Right atrium auricular region (tissue), 2 donors: ENCODE measurements around the gene PRKCB. TPM values are rescaled to one million over a fixed set of nuclear protein-coding genes. Genes with fewer than 3 reads are reported as not detected.
"Not testable (repeated sequence)": the region's sequence is repeated elsewhere in the genome, so short reads cannot be mapped to it uniquely, and the experiment has no call there.

Experiments used
- DNase-seq: peaks from one replicate; pipeline ENCODE4 v3.0.0-alpha.2; 2019; ENCODE audit warnings: low spot score
- H3K27ac ChIP-seq, 2 donors: fragments of 200-600 bp; sonication (generic); 1 replicate in 1 of 2; 2 replicates in 1 of 2; pipeline ENCODE4 v1.5.1; 2016 to 2019
- H3K27me3 ChIP-seq, 2 donors: fragments of 200-600 bp; sonication (generic); one replicate each; pipeline versions ENCODE4 v1.5.1 to v1.6.0; 2017 to 2019
- H3K36me3 ChIP-seq: fragments of 200-600 bp; sonication (generic); one replicate; pipeline ENCODE4 v1.5.1; 2016
- H3K4me1 ChIP-seq, 2 donors: fragments of 200-600 bp; sonication (generic); one replicate each; pipeline versions ENCODE4 v1.5.1 to v1.6.0; 2017 to 2019
- H3K4me3 ChIP-seq, 2 donors: fragments of 200-600 bp; sonication (generic); 1 replicate in 1 of 2; 2 replicates in 1 of 2; pipeline ENCODE4 v1.5.1; 2017 to 2019; ENCODE audit warnings: mild to moderate bottlenecking in 1 of 2, moderate library complexity in 1 of 2
- H3K9me3 ChIP-seq, 2 donors: fragments of 200-600 bp; sonication (generic); one replicate each; pipeline ENCODE4 v1.5.1; 2019
- total RNA-seq, 2 donors: library from RNA; depleted of rRNA; stranded (reverse); fragments of >200 nt; gene quantifications; one replicate each; pipeline ENCODE4 v1.1.0, GENCODE V29; 2016
- TF ChIP-seq, protein P1 (sequence below), 2 donors: fragments of 200-600 bp; sonication (generic); IDR thresholded peaks; one replicate each; pipeline ENCODE4 v1.5.1; 2019; ENCODE audit warnings: antibody characterized with exemption in 2 of 2

PRKCB gene
- total RNA-seq, 2 donors from 2014 or later: 0.93 to 3.1 TPM

DNA sequence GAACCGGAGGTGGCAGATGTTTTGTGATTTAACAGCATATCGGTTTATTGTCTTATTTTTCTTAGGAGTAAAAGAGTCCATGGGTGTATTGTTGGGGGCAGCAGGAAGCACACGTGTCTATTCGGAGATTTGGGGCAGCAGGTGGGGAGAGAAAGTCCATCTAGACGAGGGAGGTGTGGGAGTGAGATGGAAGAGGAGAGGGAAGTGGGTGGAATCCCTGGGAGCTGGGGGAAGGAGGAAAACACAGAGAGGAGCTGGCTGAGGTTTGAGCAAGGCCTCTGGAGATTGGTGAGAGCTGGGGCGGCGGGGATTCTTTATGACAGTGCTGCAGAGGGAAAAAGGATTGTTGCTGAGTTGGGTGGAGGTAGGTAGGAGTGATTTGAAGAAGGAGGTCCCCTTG lies 72.1 kb downstream of the PRKCB start:
- no peak for DNase-seq
- TF ChIP-seq, protein P1, sequence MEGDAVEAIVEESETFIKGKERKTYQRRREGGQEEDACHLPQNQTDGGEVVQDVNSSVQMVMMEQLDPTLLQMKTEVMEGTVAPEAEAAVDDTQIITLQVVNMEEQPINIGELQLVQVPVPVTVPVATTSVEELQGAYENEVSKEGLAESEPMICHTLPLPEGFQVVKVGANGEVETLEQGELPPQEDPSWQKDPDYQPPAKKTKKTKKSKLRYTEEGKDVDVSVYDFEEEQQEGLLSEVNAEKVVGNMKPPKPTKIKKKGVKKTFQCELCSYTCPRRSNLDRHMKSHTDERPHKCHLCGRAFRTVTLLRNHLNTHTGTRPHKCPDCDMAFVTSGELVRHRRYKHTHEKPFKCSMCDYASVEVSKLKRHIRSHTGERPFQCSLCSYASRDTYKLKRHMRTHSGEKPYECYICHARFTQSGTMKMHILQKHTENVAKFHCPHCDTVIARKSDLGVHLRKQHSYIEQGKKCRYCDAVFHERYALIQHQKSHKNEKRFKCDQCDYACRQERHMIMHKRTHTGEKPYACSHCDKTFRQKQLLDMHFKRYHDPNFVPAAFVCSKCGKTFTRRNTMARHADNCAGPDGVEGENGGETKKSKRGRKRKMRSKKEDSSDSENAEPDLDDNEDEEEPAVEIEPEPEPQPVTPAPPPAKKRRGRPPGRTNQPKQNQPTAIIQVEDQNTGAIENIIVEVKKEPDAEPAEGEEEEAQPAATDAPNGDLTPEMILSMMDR (IDR thresholded peaks at IDR 0.05): no peak
- Histone ChIP-seq H3K9me3 (no peaks in the 10 kb centered on the region), H3K36me3 (no peaks in the 10 kb centered on the region), H3K27ac (no peak overlapping the region), H3K4me1 (no peaks in the 10 kb centered on the region), H3K4me3 (no peak overlapping the region), H3K27me3 (no peaks in the 10 kb centered on the region)

DNA sequence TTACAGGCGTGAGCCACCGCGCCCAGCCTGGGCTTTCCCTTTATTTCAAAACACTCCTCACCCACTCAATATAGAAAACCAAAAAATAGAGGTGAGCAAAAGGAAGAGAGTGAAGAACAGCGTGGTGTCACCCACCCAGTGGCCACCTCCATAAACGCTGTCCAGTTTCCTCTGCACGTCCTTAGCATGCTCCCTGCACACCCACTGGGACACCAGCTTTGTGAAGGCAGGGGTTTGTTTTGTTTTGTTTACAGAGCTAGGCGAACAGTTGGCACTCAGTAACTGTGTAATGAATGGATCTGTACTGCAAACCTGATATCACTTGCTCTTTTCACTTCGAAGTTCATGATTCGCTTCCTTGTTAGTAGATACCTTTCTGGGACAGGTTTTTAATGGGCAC lies 73.0 kb downstream of the PRKCB start:
- H3K4me1 ChIP-seq: no peaks in the 10 kb centered on the region
- DNase-seq: no peak
- no peaks in the 10 kb centered on the region for H3K27me3 ChIP-seq

DNA sequence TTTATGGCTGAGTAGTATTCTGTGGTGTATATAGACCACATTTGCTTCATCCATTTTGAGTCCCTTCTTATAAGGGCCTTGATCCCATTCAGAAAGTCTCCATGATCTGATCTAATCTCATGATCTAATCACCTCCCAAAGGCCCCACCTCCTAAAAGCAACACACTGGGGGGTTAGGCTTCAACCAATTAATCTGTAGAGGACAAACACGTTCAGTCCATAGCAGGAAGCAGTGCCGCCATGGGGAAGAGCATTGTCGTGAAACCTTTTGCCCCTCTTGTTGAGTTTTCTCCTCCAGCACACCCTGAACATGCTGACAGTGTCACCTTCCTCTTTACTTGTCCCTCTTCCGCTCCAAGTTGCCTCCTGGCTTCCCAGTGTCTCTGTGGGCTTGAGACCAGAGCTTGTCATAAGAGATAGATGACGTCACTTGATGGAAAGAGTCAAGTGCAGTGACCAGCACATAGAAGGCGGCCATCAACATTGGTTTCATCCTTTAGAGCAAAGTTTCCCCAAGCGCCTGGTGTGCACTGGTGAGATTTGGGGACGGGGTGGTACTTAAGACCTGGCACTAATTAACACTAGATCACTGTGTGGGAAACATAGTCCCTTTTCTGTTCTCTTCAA lies 74.1 kb downstream of the PRKCB start:
- no peak for DNase-seq
- no peak overlapping the region for H3K4me3 ChIP-seq
- TF ChIP-seq, protein P1 (IDR thresholded peaks at IDR 0.05): no peak
- H3K27ac ChIP-seq: no peak overlapping the region
- H3K9me3 ChIP-seq: no peaks in the 10 kb centered on the region
- no peaks in the 10 kb centered on the region for H3K27me3 ChIP-seq
- H3K36me3 ChIP-seq: no peaks in the 10 kb centered on the region
- H3K4me1 ChIP-seq: no peaks in the 10 kb centered on the region

More for the DNA sequence above, 73.0 kb downstream of the PRKCB start:
- H3K9me3 ChIP-seq: no peaks in the 10 kb centered on the region
- no peak overlapping the region for H3K27ac ChIP-seq
- TF ChIP-seq, protein P1 (IDR thresholded peaks at IDR 0.05): no peak
- no peak overlapping the region for H3K4me3 ChIP-seq
- H3K36me3 ChIP-seq: no peaks in the 10 kb centered on the region

DNA sequence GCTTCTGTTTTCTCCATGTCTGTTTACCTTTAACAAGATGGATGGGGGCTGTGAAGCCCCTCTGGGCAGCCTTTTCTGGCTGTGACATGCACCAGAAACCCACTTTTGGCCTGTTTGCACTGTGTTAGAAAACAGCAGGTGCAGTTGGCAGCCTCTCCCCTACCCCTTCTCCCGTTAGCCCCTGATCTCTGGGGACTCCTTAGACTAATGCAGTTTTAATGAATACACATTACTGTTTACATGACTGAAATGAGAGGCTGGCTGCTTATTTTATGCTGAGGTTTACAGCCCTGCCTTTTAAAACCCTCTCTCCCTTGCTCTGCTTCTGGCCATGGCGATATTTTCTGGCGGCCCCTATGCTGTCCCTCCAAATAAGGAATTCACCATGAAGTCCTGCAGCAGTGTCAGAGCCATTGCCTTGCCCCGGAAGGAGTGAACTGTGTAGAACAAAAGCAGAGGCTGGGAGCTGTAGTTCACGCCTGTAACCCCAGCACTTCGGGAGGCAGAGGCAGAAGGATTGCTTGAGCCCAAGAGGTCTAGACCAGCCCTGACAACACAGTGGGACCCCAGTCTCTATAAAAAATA lies 79.3 kb downstream of the PRKCB start:
- no peak for DNase-seq
- no peaks in the 10 kb centered on the region for H3K4me1 ChIP-seq
- no peaks in the 10 kb centered on the region for H3K9me3 ChIP-seq
- no peaks in the 10 kb centered on the region for H3K27me3 ChIP-seq
- H3K27ac ChIP-seq: no peak overlapping the region
- TF ChIP-seq, protein P1 (IDR thresholded peaks at IDR 0.05): no peak
- no peaks in the 10 kb centered on the region for H3K36me3 ChIP-seq
- H3K4me3 ChIP-seq: no peak overlapping the region

DNA sequence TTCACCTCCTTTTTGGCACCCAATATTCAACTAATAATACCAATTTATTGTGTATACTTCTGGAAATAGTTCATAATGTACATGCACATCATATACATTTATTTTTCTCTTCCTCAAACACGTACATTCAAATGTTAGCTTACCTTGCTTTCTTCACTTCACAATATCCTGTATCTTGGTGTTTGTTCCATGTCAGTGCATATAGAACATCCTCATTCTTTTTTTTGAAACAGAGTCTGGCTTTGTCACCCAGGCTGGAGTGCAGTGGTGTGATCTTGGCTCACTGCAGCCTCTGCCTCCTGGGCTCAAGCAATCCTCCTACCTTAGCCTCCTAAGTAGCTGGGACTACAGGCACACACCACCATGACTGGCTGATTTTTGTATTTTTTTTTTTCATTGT lies 80.8 kb downstream of the PRKCB start:
- H3K27ac ChIP-seq, H3K36me3 ChIP-seq, H3K27me3 ChIP-seq, H3K9me3 ChIP-seq, H3K4me1 ChIP-seq, H3K4me3 ChIP-seq, DNase-seq: not testable (repeated sequence)

DNA sequence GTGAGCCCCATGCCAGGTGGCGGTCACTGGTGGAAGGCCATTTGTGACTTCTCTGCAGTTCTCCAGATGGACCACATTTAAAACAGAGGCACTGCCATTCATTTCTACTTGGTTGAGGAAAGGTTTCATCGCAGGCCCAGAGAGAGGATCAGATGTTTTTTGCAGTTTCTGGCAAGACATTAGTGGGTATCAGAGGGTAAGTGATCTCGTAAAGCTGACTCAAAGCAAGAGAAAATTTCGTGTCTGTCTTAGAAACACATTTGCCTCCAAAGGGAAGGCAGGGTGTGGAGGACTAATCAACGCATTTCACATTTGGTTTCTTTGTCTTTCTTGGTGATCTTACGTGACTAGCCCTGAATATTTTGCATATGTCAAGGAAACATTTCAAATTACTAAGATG lies 81.8 kb downstream of the PRKCB start:
- Histone ChIP-seq H3K4me1 (no peaks in the 10 kb centered on the region), H3K36me3 (no peaks in the 10 kb centered on the region), H3K9me3 (no peaks in the 10 kb centered on the region), H3K27me3 (no peaks in the 10 kb centered on the region), H3K27ac (no peak overlapping the region), H3K4me3 (no peak overlapping the region)
- TF ChIP-seq, protein P1 (IDR thresholded peaks at IDR 0.05): no peak
- DNase-seq: no peak
